H1 (cell line): ENCODE measurements around the gene ID2. TPM values are rescaled to one million over a fixed set of nuclear protein-coding genes. Genes with fewer than 3 reads are reported as not detected.

Experiments
- CTCF ChIA-PET: fragments of 300-600 bp; sonication (Branson Sonifier 250); formaldehyde crosslinking; loops from one replicate; lab custom pipeline; 2021; ENCODE audit not compliant: partially characterized antibody; lab: Charles Lee
- POLR2A ChIA-PET: fragments of 300-600 bp; sonication (Branson Sonifier 250); formaldehyde crosslinking; loops from one replicate; lab custom pipeline; 2021; ENCODE audit warnings: inconsistent platforms; ENCODE audit not compliant: partially characterized antibody; lab: Charles Lee
- DNase-seq, 2 experiments: peaks; one replicate each; pipeline versions ENCODE4 v3.0.0 to v3.0.0-alpha.2; 2010 to 2022; ENCODE audit warnings: low spot score in 2 of 2, low read depth in 1 of 2, mixed read lengths in 1 of 2
- FAIRE-seq: peaks from 2 replicates; lab custom pipeline; 2011; peaks lifted over from hg19 to GRCh38; lab: Jason Lieb, UNC
- H2AFZ ChIP-seq: 2 replicates; pipeline ENCODE4 v1.8.1; 2012; ENCODE audit warnings: low read length, inconsistent platforms
- H2AK5ac ChIP-seq: 2 replicates; pipeline ENCODE4 v1.6.1; 2013; ENCODE audit warnings: low read depth, low read length
- H2BK120ac ChIP-seq: replicated peaks from 2 replicates; pipeline ENCODE3; 2013; ENCODE audit warnings: low read depth, low read length, inconsistent platforms
- H2BK12ac ChIP-seq: 2 replicates; pipeline ENCODE4 v1.6.1; 2013; ENCODE audit warnings: low read depth, low read length
- H2BK15ac ChIP-seq: 2 replicates; pipeline ENCODE4 v1.6.1; 2013; ENCODE audit warnings: low read length
- H2BK20ac ChIP-seq: 2 replicates; pipeline ENCODE4 v1.6.1; 2013; ENCODE audit warnings: low read length
- H2BK5ac ChIP-seq: 2 replicates; pipeline ENCODE4 v1.6.1; 2013; ENCODE audit warnings: low read depth, low read length
- H3K14ac ChIP-seq: 2 replicates; pipeline ENCODE4 v1.6.1; 2013; ENCODE audit warnings: inconsistent platforms; ENCODE audit not compliant: insufficient read length
- H3K18ac ChIP-seq: 2 replicates; pipeline ENCODE4 v1.6.1; 2013; ENCODE audit warnings: low read length; ENCODE audit errors: extremely low read depth
- H3K23ac ChIP-seq: 2 replicates; pipeline ENCODE4 v1.6.1; 2013; ENCODE audit warnings: inconsistent platforms; ENCODE audit not compliant: insufficient read length
- H3K23me2 ChIP-seq: 2 replicates; pipeline ENCODE4 v1.6.1; 2013; ENCODE audit warnings: low read depth, low read length
- H3K27ac ChIP-seq: 2 replicates; pipeline ENCODE4 v1.6.1; 2011; ENCODE audit warnings: low read depth, low read length, inconsistent platforms
- H3K27me3 ChIP-seq, 4 experiments: replicated peaks in 1 of 4; 1 replicate in 1 of 4; 2 replicates in 3 of 4; pipeline versions ENCODE4 v1.6.1 to v1.8.1; 2011 to 2013; ENCODE audit warnings: low read length in 3 of 4, mild to moderate bottlenecking in 3 of 4, inconsistent platforms in 2 of 4, mixed read lengths in 2 of 4, moderate library complexity in 1 of 4; ENCODE audit not compliant: control insufficient read depth in 3 of 4, insufficient read depth in 3 of 4; ENCODE audit errors: extremely low read depth in 1 of 4
- H3K36me3 ChIP-seq, 4 experiments: 2 replicates each; pipeline versions ENCODE4 v1.6.1 to v1.8.1; 2011 to 2013; ENCODE audit warnings: mild to moderate bottlenecking in 4 of 4, low read length in 3 of 4, moderate library complexity in 2 of 4, control low read depth in 1 of 4, inconsistent platforms in 1 of 4; ENCODE audit not compliant: insufficient read depth in 4 of 4, control insufficient read depth in 2 of 4
- H3K4ac ChIP-seq: replicated peaks from 2 replicates; pipeline ENCODE3; 2013; ENCODE audit warnings: low read length, low read depth, mixed read lengths, inconsistent platforms; ENCODE audit not compliant: insufficient read length
- H3K4me1 ChIP-seq, 4 experiments: replicated peaks in 1 of 4; 1 replicate in 1 of 4; 2 replicates in 3 of 4; pipeline versions ENCODE4 v1.6.1 to v1.8.1; 2011 to 2013; ENCODE audit warnings: low read length in 3 of 4, inconsistent platforms in 2 of 4, mixed read lengths in 1 of 4; ENCODE audit not compliant: insufficient read depth in 4 of 4, control insufficient read depth in 3 of 4
- H3K4me2 ChIP-seq, 2 experiments: 2 replicates each; pipeline versions ENCODE4 v1.6.1 to v1.8.1; 2011 to 2013; ENCODE audit warnings: low read depth in 2 of 2, low read length in 2 of 2, control low read depth in 1 of 2, inconsistent platforms in 1 of 2, mild to moderate bottlenecking in 1 of 2; ENCODE audit not compliant: insufficient read depth in 1 of 2
- H3K4me3 ChIP-seq, 4 experiments: fragments of 200-600, 300-600 bp in 1 of 4; sonication (generic), shearing (Covaris generic), sonication (Bioruptor Twin) in 1 of 4; 2 replicates each; pipeline versions ENCODE4 v1.5.1 to v1.8.1; 2011 to 2016; ENCODE audit warnings: low read length in 4 of 4, low read depth in 3 of 4, control low read depth in 2 of 4, inconsistent platforms in 2 of 4, mild to moderate bottlenecking in 2 of 4, mixed read lengths in 1 of 4, moderate library complexity in 1 of 4; ENCODE audit not compliant: insufficient read depth in 2 of 4; ENCODE audit errors: extremely low read depth in 1 of 4
- H3K56ac ChIP-seq: replicated peaks from 2 replicates; pipeline ENCODE3; 2013; ENCODE audit warnings: low read depth, mild to moderate bottlenecking, mixed read lengths, low read length, inconsistent platforms; ENCODE audit not compliant: insufficient read length
- H3K79me1 ChIP-seq: 2 replicates; pipeline ENCODE4 v1.6.1; 2013; ENCODE audit warnings: low read depth, low read length, control low read depth
- H3K79me2 ChIP-seq, 2 experiments: 2 replicates each; pipeline versions ENCODE4 v1.6.1 to v1.8.1; 2012 to 2013; ENCODE audit warnings: low read length in 2 of 2, mild to moderate bottlenecking in 2 of 2, inconsistent platforms in 1 of 2; ENCODE audit not compliant: insufficient read depth in 2 of 2, control insufficient read depth in 1 of 2
- H3K9ac ChIP-seq, 4 experiments: replicated peaks in 1 of 4; 1 replicate in 1 of 4; 2 replicates in 3 of 4; pipeline versions ENCODE4 v1.6.1 to v1.8.1; 2011 to 2013; ENCODE audit warnings: low read depth in 3 of 4, low read length in 3 of 4, control low read depth in 2 of 4, mild to moderate bottlenecking in 2 of 4, moderate library complexity in 2 of 4, inconsistent platforms in 1 of 4; ENCODE audit errors: extremely low read depth in 1 of 4
- H3K9me3 ChIP-seq, 2 experiments: 2 replicates each; pipeline versions ENCODE4 v1.6.1 to v1.8.1; 2012 to 2013; ENCODE audit warnings: mild to moderate bottlenecking in 2 of 2, moderate library complexity in 2 of 2, control low read depth in 1 of 2, inconsistent platforms in 1 of 2, low read depth in 1 of 2, low read length in 1 of 2, mixed read lengths in 1 of 2; ENCODE audit not compliant: insufficient read depth in 2 of 2
- H4K20me1 ChIP-seq, 2 experiments: replicated peaks in 1 of 2; 2 replicates each; pipeline versions ENCODE3 to v1.8.1; 2011 to 2013; ENCODE audit warnings: inconsistent platforms in 2 of 2, low read length in 2 of 2, mild to moderate bottlenecking in 1 of 2; ENCODE audit not compliant: insufficient read depth in 2 of 2, control insufficient read depth in 1 of 2
- H4K5ac ChIP-seq: 2 replicates; pipeline ENCODE4 v1.6.1; 2013; ENCODE audit warnings: low read length, low read depth, mixed read lengths, inconsistent platforms; ENCODE audit not compliant: insufficient read length
- H4K8ac ChIP-seq: 2 replicates; pipeline ENCODE4 v1.8.0; 2013; ENCODE audit warnings: mild to moderate bottlenecking, moderate library complexity, low read length, inconsistent platforms; ENCODE audit not compliant: insufficient read depth; ENCODE audit errors: extremely low read depth
- H4K91ac ChIP-seq: replicated peaks from 2 replicates; pipeline ENCODE3; 2013; ENCODE audit warnings: low read length, mixed read lengths, inconsistent platforms; ENCODE audit not compliant: insufficient read length
- CEBPB ChIP-seq: IDR thresholded peaks from 2 replicates; pipeline ENCODE4 v1.6.1; 2012; ENCODE audit warnings: low read depth, low read length
- FOSL1 ChIP-seq: IDR thresholded peaks from 2 replicates; pipeline ENCODE4 v1.6.1; 2011; ENCODE audit warnings: mild to moderate bottlenecking, low read depth, low read length, moderate library complexity; ENCODE audit not compliant: insufficient read depth
- KDM1A ChIP-seq: fragments of 200-600, 300-600 bp; sonication (generic); IDR thresholded peaks from 2 replicates; pipeline ENCODE4 v1.7.1; 2016; ENCODE audit warnings: mild to moderate bottlenecking, low read length, borderline replicate concordance
- POU5F1 ChIP-seq: IDR thresholded peaks from 2 replicates; pipeline ENCODE4 v1.6.1; 2011; ENCODE audit warnings: low read depth, mild to moderate bottlenecking, low read length, moderate library complexity
- RAD21 ChIP-seq, 2 experiments: IDR thresholded peaks in 1 of 2; conservative IDR thresholded peaks in 1 of 2; 2 replicates each; pipeline ENCODE4 v1.6.1; 2011; ENCODE audit warnings: low read depth in 2 of 2, low read length in 2 of 2, improper control_type of control experiment in 1 of 2, inconsistent platforms in 1 of 2, mild to moderate bottlenecking in 1 of 2, moderate library complexity in 1 of 2
- RBBP5 ChIP-seq: IDR thresholded peaks from 2 replicates; pipeline ENCODE4 v1.7.1; 2012; ENCODE audit warnings: low read depth, mild to moderate bottlenecking, inconsistent platforms, low read length, moderate library complexity, borderline replicate concordance
- RFX5 ChIP-seq: IDR thresholded peaks from 2 replicates; pipeline ENCODE4 v1.6.1; 2011; ENCODE audit warnings: low read depth, low read length, improper control_type of control experiment, borderline replicate concordance
- SIX5 ChIP-seq: IDR thresholded peaks from 2 replicates; pipeline ENCODE4 v1.6.1; 2011; ENCODE audit warnings: mild to moderate bottlenecking, low read depth, low read length
- SP2 ChIP-seq: IDR thresholded peaks from 2 replicates; pipeline ENCODE4 v1.6.1; 2012; ENCODE audit warnings: mild to moderate bottlenecking, low read length, inconsistent platforms
- SP4 ChIP-seq: IDR thresholded peaks from 2 replicates; pipeline ENCODE4 v1.6.1; 2012; ENCODE audit warnings: low read length, inconsistent platforms
- YY1 ChIP-seq: IDR thresholded peaks from 2 replicates; pipeline ENCODE4 v1.6.1; 2011; ENCODE audit warnings: low read depth, mild to moderate bottlenecking, low read length
- WGBS, 2 experiments: shearing (Covaris generic) in 1 of 2; methylation state at CpG; one replicate each; pipeline versions ENCODE4 v1.1.6 to v1.1.7; 2013 to 2015; ENCODE audit warnings: low lambda C conversion rate in 2 of 2, mixed read lengths in 2 of 2, inconsistent platforms in 1 of 2, low coverage in 1 of 2, missing lambda C conversion rate in 1 of 2; ENCODE audit not compliant: insufficient replicate concordance in 2 of 2, insufficient coverage in 1 of 2, insufficient read length in 1 of 2; ENCODE audit errors: extremely low coverage in 1 of 2, missing lambda C conversion rate in 1 of 2; 5-methylcytosine and 5-hydroxymethylcytosine counted together
- polyA plus RNA-seq, 7 experiments: library from polyadenylated mRNA; depleted of rRNA in 3 of 7; stranded (reverse) in 5 of 7; unstranded in 2 of 7; fragments of >200 nt in 5 of 7; fragments of 200-250 nt in 2 of 7; gene quantifications; 1 replicate in 5 of 7; 2 replicates in 1 of 7; 4 replicates in 1 of 7; pipeline versions ENCODE4 v1.2.1 to v1.2.3, GENCODE V29; 2011 to 2013; ENCODE audit warnings: missing spikeins in 2 of 7, mixed read lengths in 2 of 7
- total RNA-seq: library from RNA; stranded (reverse); fragmentation: NEBNext Ultra II Directional; extraction: Animal tissue kit (Norgen Biotek cat#: 25700); gene quantifications from 2 replicates; pipeline ENCODE4 v1.2.1, GENCODE V29; 2021
- TF ChIP-seq, protein P1 (sequence below): IDR thresholded peaks from 2 replicates; pipeline ENCODE4 v1.6.1; 2011; ENCODE audit warnings: low read depth, mild to moderate bottlenecking, low read length; ENCODE audit not compliant: insufficient read depth

The ID2 gene
- total and polyA plus RNA-seq, 2 of the 8 experiments (the other 6 are each of a cell fraction or from before 2014, with no cell fraction given): 36.7 to 214 TPM

DNA sequence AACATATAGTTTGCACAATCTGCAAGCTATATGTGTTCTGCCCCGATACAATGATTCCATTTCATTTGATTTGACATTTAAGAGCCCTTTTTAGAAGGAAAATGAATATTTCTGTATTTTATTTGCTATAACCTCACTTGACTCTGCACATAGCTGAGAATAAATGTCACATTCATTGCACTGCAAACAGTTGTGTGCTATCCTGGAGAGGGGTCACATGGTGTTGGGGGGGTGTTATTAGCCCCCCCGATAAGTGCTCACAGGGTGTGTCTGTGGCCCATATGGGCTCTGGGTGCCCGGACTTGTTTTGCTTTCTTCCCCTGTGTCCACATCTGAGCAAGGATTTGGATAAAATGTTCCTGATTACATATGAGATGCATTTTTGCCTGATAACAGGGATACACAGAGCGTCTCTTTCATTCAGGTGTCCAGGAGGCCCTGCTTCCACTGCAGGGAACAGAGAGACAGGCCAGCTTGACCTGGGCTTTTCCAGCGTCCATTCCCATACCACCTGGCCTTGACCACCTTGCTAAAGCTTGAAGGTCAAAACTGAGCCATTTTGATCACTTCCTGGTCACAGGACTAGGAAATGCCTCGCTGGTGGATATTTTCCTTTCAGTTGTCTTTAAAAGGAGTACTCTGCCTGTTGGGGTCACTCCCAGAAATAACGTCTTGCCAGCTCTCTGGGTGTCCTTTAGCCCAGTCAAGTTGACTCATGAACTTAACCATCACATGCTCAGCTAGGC is 38.4 kb upstream of the ID2 start:
- peaks cover 4 to 25% (median 11%) of the 10 kb centered on the region in 4 experiments for H3K4me1 ChIP-seq
- POLR2A ChIA-PET: interaction anchor here (0.6 to 2.5 kb wide), 3 partner anchors 10 to 695 kb away, joined by 3 to 8 read pairs (median 3); partner anchors contain the start of gene ID2
- H3K27ac ChIP-seq: no peak overlapping the region
- no peak overlapping the region; the same call in 1 of the 2 replicates for H3K18ac ChIP-seq
- FAIRE-seq: no peak
- no peak for DNase-seq
- H3K14ac ChIP-seq: no peak overlapping the region
- peak overlapping the region; percentile 41 for H4K91ac ChIP-seq
- no peak overlapping the region for H4K5ac ChIP-seq
- H3K27me3 ChIP-seq: peaks cover 1 to 7% (median 4%) of the 10 kb centered on the region in 4 experiments; a peak in 4 of 7 replicates
- H2BK20ac ChIP-seq: no peak overlapping the region
- H3K4me2 ChIP-seq: no peak overlapping the region
- no peaks in the 10 kb centered on the region for H4K20me1 ChIP-seq
- H3K4me3 ChIP-seq: no peak overlapping the region
- no peaks in the 10 kb centered on the region for H3K36me3 ChIP-seq
- WGBS, 2 experiments: 89% methylated on average over 7 of the region's 7 CpGs; no CpG with 5 or more reads in 1 of the 2 experiments
- H2BK12ac ChIP-seq: no peak overlapping the region; the same call in 1 of the 2 replicates
- H3K79me1 ChIP-seq: no peaks in the 10 kb centered on the region
- no peak overlapping the region for H2BK5ac ChIP-seq
- peaks cover 3 to 13% of the 10 kb centered on the region in 2 experiments; a peak in 2 of 4 replicates for H3K9me3 ChIP-seq
- H3K56ac ChIP-seq: no peak overlapping the region
- no peak overlapping the region for H2BK120ac ChIP-seq
- no peak overlapping the region for H3K9ac ChIP-seq
- H3K23me2 ChIP-seq: no peaks in the 10 kb centered on the region
- H3K79me2 ChIP-seq: no peaks in the 10 kb centered on the region
- H2BK15ac ChIP-seq: 0 out of 2 replicates have a peak overlapping the region, but pooled peaks have one; percentile 72
- no peak overlapping the region for H2AFZ ChIP-seq
- no peak overlapping the region for H3K23ac ChIP-seq
- CTCF ChIA-PET: interaction anchor here (0.9 to 1.9 kb wide), 6 partner anchors 10 to 110 kb away, joined by 3 to 6 read pairs (median 3); no protein-coding TSS in a partner anchor
- H2AK5ac ChIP-seq: no peak overlapping the region
- H4K8ac ChIP-seq: no peak overlapping the region
- no peak overlapping the region for H3K4ac ChIP-seq
- TF ChIP-seq CEBPB: no peak
- TF ChIP-seq SIX5: no peak
- no peak for TF ChIP-seq RFX5
- TF ChIP-seq KDM1A: no peak
- TF ChIP-seq RAD21 (IDR thresholded peaks at IDR 0.05 in 1 of 2, conservative IDR thresholded peaks at IDR 0.05 in 1 of 2; ENCODE audit: low read depth in 2 of 2, low read length in 2 of 2): no peak
- TF ChIP-seq, protein P1, sequence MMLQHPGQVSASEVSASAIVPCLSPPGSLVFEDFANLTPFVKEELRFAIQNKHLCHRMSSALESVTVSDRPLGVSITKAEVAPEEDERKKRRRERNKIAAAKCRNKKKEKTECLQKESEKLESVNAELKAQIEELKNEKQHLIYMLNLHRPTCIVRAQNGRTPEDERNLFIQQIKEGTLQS: no peak
- TF ChIP-seq POU5F1: no peak
- TF ChIP-seq SP4: no peak
- TF ChIP-seq RBBP5: no peak
- TF ChIP-seq FOSL1: no peak
- TF ChIP-seq SP2: no peak
- TF ChIP-seq YY1: no peak
